ENCODE measurements around the gene KNDC1. TPM values are rescaled to one million over a fixed set of nuclear protein-coding genes. Genes with fewer than 3 reads are reported as not detected.

The KNDC1 gene
- total RNA-seq, 1 experiment from 2014 or later: 15.7 TPM

DNA sequence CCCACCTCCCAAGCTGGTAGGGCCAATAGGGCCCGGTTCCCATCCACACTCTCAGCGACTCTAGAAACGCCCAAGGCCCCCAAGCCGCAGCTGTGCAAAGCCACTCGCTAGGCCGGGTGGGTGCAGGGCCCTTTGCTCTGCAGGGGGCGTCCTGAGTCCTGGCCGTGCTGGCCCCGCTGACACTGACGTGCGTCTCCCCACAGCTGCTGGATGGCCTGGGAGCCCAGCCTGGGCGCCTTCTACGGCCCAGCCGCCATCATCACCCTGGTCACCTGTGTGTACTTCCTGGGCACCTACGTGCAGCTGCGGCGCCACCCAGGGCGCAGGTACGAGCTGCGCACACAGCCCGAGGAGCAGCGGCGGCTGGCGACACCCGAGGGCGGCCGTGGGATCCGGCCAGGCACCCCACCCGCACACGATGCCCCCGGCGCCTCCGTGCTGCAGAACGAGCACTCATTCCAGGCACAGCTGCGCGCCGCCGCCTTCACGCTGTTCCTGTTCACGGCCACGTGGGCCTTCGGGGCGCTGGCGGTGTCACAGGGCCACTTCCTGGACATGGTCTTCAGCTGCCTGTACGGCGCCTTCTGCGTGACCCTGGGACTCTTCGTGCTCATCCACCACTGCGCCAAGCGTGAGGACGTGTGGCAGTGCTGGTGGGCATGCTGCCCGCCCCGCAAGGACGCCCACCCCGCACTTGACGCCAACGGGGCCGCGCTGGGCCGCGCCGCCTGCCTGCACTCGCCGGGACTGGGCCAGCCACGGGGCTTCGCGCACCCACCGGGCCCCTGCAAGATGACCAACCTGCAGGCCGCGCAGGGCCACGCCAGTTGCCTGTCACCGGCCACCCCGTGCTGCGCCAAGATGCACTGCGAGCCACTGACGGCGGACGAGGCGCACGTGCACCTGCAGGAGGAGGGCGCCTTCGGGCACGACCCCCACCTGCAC is 31.6 kb upstream of the KNDC1 start:
- no peaks in the 10 kb centered on the region; a peak in 1 of 7 replicates for H3K36me3 Mint-ChIP-seq (ENCODE audit: insufficient read depth in 1 of 3, low read depth in 3 of 3)
- no peak overlapping the region for H2BK5ac ChIP-seq (ENCODE audit: insufficient read length, low read length)

More for the DNA sequence above, 31.6 kb upstream of the KNDC1 start:
- peaks cover 8% of the 10 kb centered on the region for H3K27me3 Mint-ChIP-seq (ENCODE audit: low read depth)
- peak; percentile 54 for DNase-seq
- peaks cover 0 to 2% of the 10 kb centered on the region in 2 experiments; a peak in 1 of 4 replicates for H3K4me1 Mint-ChIP-seq
- Histone ChIP-seq H3K23me2 (ENCODE audit: insufficient read length, low read depth, low read length, poor library complexity, severe bottlenecking) (no peaks in the 10 kb centered on the region), H3K27me3 (ENCODE audit: insufficient read depth, low read length) (no peaks in the 10 kb centered on the region), H3K9ac (ENCODE audit: extremely low read depth, insufficient read length, low read length) (no peak overlapping the region), H2AK5ac (ENCODE audit: insufficient read length, low read length) (no peak overlapping the region), H4K20me1 (ENCODE audit: control insufficient read depth, insufficient read depth, insufficient read length) (no peaks in the 10 kb centered on the region), H4K8ac (replicated peaks; ENCODE audit: insufficient read length, low read depth, low read length) (no peak overlapping the region), H3K79me2 (ENCODE audit: insufficient read depth, low read length) (no peaks in the 10 kb centered on the region), H3T11ph (ENCODE audit: low read length) (no peak overlapping the region), H3K4me2 (ENCODE audit: insufficient read depth, insufficient read length, low read length) (no peak overlapping the region), H4K91ac (ENCODE audit: insufficient read length, low read depth, low read length) (no peak overlapping the region), H3K4ac (ENCODE audit: low read depth, low read length) (no peak overlapping the region), H2BK12ac (ENCODE audit: insufficient read length, low read depth, low read length) (no peak overlapping the region), H2BK15ac (ENCODE audit: low read depth, low read length) (no peak overlapping the region), H3K9me3 (ENCODE audit: control insufficient read depth, low read depth, low read length) (no peaks in the 10 kb centered on the region), H4K5ac (ENCODE audit: insufficient read length, low read depth, low read length) (no peak overlapping the region), H3K23ac (ENCODE audit: insufficient read length, low read depth, low read length) (no peak overlapping the region), H2BK120ac (ENCODE audit: low read depth, low read length, poor library complexity, severe bottlenecking) (no peak overlapping the region), H2BK20ac (ENCODE audit: low read depth, low read length, poor library complexity, severe bottlenecking) (no peak overlapping the region), H3K27ac (ENCODE audit: insufficient read length, low read depth, low read length) (no peak overlapping the region), H3K56ac (ENCODE audit: insufficient read length, low read depth, low read length) (no peak overlapping the region), H3K14ac (ENCODE audit: insufficient read depth, low read length) (no peak overlapping the region; the same call in 1 of the 2 replicates), H3K18ac (ENCODE audit: insufficient read length, low read depth, low read length) (no peak overlapping the region), H2AFZ (ENCODE audit: low read length) (no peak overlapping the region), H3K4me1 (ENCODE audit: insufficient read depth, low read length) (no peaks in the 10 kb centered on the region), H3K79me1 (ENCODE audit: insufficient read depth, low read depth, low read length, poor library complexity, severe bottlenecking) (no peaks in the 10 kb centered on the region)
- no CpG with 5 or more reads among the region's 83 CpGs for WGBS (ENCODE audit: extremely low coverage, insufficient read length, low lambda C conversion rate)
- TF ChIP-seq, protein P1, sequence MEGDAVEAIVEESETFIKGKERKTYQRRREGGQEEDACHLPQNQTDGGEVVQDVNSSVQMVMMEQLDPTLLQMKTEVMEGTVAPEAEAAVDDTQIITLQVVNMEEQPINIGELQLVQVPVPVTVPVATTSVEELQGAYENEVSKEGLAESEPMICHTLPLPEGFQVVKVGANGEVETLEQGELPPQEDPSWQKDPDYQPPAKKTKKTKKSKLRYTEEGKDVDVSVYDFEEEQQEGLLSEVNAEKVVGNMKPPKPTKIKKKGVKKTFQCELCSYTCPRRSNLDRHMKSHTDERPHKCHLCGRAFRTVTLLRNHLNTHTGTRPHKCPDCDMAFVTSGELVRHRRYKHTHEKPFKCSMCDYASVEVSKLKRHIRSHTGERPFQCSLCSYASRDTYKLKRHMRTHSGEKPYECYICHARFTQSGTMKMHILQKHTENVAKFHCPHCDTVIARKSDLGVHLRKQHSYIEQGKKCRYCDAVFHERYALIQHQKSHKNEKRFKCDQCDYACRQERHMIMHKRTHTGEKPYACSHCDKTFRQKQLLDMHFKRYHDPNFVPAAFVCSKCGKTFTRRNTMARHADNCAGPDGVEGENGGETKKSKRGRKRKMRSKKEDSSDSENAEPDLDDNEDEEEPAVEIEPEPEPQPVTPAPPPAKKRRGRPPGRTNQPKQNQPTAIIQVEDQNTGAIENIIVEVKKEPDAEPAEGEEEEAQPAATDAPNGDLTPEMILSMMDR (conservative IDR thresholded peaks at IDR 0.05): no peak
- no peak overlapping the region for H3K4me3 Mint-ChIP-seq
- peaks cover 0 to 7% of the 10 kb centered on the region in 2 experiments; a peak in 2 of 5 replicates for H3K9me3 Mint-ChIP-seq
- H3K27ac Mint-ChIP-seq: no peak overlapping the region

All from H9 (cell line).